ENCODE data around the gene TMPRSS11E. TPM values are rescaled to one million over a fixed set of nuclear protein-coding genes. Genes with fewer than 3 reads are reported as not detected.

TMPRSS11E gene, protein sequence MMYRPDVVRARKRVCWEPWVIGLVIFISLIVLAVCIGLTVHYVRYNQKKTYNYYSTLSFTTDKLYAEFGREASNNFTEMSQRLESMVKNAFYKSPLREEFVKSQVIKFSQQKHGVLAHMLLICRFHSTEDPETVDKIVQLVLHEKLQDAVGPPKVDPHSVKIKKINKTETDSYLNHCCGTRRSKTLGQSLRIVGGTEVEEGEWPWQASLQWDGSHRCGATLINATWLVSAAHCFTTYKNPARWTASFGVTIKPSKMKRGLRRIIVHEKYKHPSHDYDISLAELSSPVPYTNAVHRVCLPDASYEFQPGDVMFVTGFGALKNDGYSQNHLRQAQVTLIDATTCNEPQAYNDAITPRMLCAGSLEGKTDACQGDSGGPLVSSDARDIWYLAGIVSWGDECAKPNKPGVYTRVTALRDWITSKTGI
- total RNA-seq = not detected in 2 replicates

DNA sequence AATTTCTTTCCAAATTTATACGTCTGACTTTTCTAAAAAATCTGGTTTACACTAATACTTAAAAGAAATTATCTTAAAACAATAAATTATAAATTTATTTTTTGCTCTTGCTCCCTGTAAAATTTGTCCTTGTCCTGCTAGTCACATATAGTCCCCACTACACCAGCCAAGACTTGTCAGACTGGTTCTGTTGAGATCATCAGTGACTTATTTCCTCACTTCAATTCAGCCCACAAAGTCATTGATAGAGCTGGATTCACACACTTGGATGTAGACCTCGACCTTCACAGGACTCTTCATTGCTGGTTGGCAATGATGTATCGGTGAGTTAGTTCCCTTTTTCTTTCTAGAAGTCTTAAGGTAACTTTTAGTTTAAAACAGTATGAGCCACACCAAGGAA, at the start of gene TMPRSS11E:
TMPRSS11E (plus strand) TSS at position 263 of the 400 bp plus-strand sequence; CDS start at position 313, 50 bp downstream.

Other genes starting within 250 kb of the TMPRSS11E start
- gene TMPRSS11B, start 201.8 kb upstream of the TMPRSS11E start, total RNA-seq = not detected in 2 replicates
- gene YTHDC1, start 97.4 kb upstream of the TMPRSS11E start, total RNA-seq = 35.5 and 42.8 TPM in 2 replicates
- gene UGT2B17, start 128.9 kb downstream of the TMPRSS11E start, total RNA-seq = not detected in 2 replicates
- not detected in 2 replicates for gene UGT2B15, start 223.2 kb downstream of the TMPRSS11E start, total RNA-seq

Measured in dermis lymphatic vessel endothelial cell (primary cell).